T-helper 1 cell (primary cell): Measurements from ENCODE around the gene SURF2.
"Not testable (repeated sequence)": the region's sequence is repeated elsewhere in the genome, so short reads cannot be mapped to it uniquely, and the experiment has no call there.

Source experiments
- DNase-seq, 5 donors: peaks; one replicate each; pipeline ENCODE4 v3.0.0-alpha.2; 2012 to 2020

The SURF2 gene

GRCh38 chr9:133354766-133355165, 1.6 kb upstream of the SURF2 start:
- DNase-seq: no peak

GRCh38 chr9:133355881-133356357, 431 bp upstream of the SURF2 start:
- no peak for DNase-seq

- DNase-seq: no peak
These were observed 1.3 kb downstream of the SURF2 start for GRCh38 chr9:133357656-133358055.

- DNase-seq: no peak
These were observed 3.2 kb downstream of the SURF2 start for GRCh38 chr9:133359399-133360175.

- no peak for DNase-seq
These were observed 4.3 kb downstream of the SURF2 start for GRCh38 chr9:133360400-133361393.

- no peak for DNase-seq
These were observed 5.2 kb downstream of the SURF2 start for GRCh38 chr9:133361507-133362092.

GRCh38 chr9:133362359-133363044, 6.2 kb downstream of the SURF2 start:
- DNase-seq: no peak

- no peak for DNase-seq
These were observed 10.1 kb downstream of the SURF2 start for GRCh38 chr9:133366435-133366834.

GRCh38 chr9:133367221-133367620, 10.9 kb downstream of the SURF2 start:
- DNase-seq: no peak

GRCh38 chr9:133367778-133368177, 11.4 kb downstream of the SURF2 start:
- DNase-seq: no peak

GRCh38 chr9:133368249-133368881, 12.0 kb downstream of the SURF2 start:
- no peak for DNase-seq

- DNase-seq: no peak
These were observed 13.1 kb downstream of the SURF2 start for GRCh38 chr9:133369422-133369821.

GRCh38 chr9:133369933-133370332, 13.6 kb downstream of the SURF2 start:
- peak in 1 of 5 donors; percentile 35 for DNase-seq

- peak in 2 of 5 donors; percentile 27 to 74 for DNase-seq
These were observed 14.3 kb downstream of the SURF2 start for GRCh38 chr9:133370685-133371084.

GRCh38 chr9:133371261-133371711, 14.9 kb downstream of the SURF2 start:
- DNase-seq: peak; percentile 35 to 85 (median 59)

- no peak for DNase-seq
These were observed 15.8 kb downstream of the SURF2 start for GRCh38 chr9:133372144-133372543.

GRCh38 chr9:133374612-133375115, 18.3 kb downstream of the SURF2 start:
- peak in 1 of 5 donors; percentile 81 for DNase-seq

- DNase-seq: peak in 2 of 5 donors; percentile 15 to 46
These were observed 18.9 kb downstream of the SURF2 start for GRCh38 chr9:133375116-133375723.

- peak; percentile 82 to 95 (median 89) for DNase-seq
These were observed 19.6 kb downstream of the SURF2 start, which contains the start of the genes STKLD1 and SURF4 for GRCh38 chr9:133375724-133376654. Gene STKLD1 (plus strand): TSS chr9:133376366. CDS start chr9:133376474, 108 bp downstream. Gene SURF4 (minus strand): TSS chr9:133376060. CDS start chr9:133375969, 91 bp downstream.

GRCh38 chr9:133377280-133377679, 20.9 kb downstream of the SURF2 start:
- not testable (repeated sequence) for DNase-seq
